Peyer's patch (tissue), 4 donors: ENCODE results near the gene FBN1. TPM values are rescaled to one million over a fixed set of nuclear protein-coding genes. Genes with fewer than 3 reads are reported as not detected.

ENCODE experiments used
- DNase-seq, 3 donors: peaks; one replicate each; pipeline ENCODE4 v3.0.0-alpha.2; 2017 to 2019
- H3K27ac ChIP-seq, 4 donors: fragments of 200-600 bp; sonication (generic); one replicate each; pipeline ENCODE4 v1.5.1; 2016 to 2019
- H3K27me3 ChIP-seq, 2 donors: fragments of 200-600 bp; sonication (generic); one replicate each; pipeline ENCODE4 v1.5.1; 2019
- H3K36me3 ChIP-seq, 3 donors: fragments of 200-600 bp; sonication (generic); one replicate each; pipeline ENCODE4 v1.5.1; 2016 to 2019
- H3K4me1 ChIP-seq, 4 donors: fragments of 200-600 bp; sonication (generic); one replicate each; pipeline ENCODE4 v1.5.1; 2016 to 2019
- H3K4me3 ChIP-seq, 4 donors: fragments of 200-600 bp; sonication (generic); 1 replicate in 3 of 4; 2 replicates in 1 of 4; pipeline ENCODE4 v1.5.1; 2016 to 2019; ENCODE audit warnings: mild to moderate bottlenecking in 1 of 4
- H3K9me3 ChIP-seq, 4 donors: fragments of 200-600 bp; sonication (generic); one replicate each; pipeline ENCODE4 v1.5.1; 2016 to 2019; ENCODE audit warnings: mild to moderate bottlenecking in 1 of 4
- POLR2A ChIP-seq, 2 donors: fragments of 450-650 bp; IDR thresholded peaks; one replicate each; pipeline ENCODE4 v1.5.1; 2017; ENCODE audit warnings: antibody characterized with exemption in 2 of 2, mild to moderate bottlenecking in 2 of 2, moderate library complexity in 2 of 2
- total RNA-seq, 4 donors: library from RNA; depleted of rRNA; stranded (reverse); fragments of >200 nt; gene quantifications; one replicate each; pipeline ENCODE4 v1.1.0, GENCODE V29; 2016
- TF ChIP-seq, protein P1 (sequence below), 6 experiments: fragments of 450-650 bp in 4 of 6; fragments of 200-600 bp in 2 of 6; sonication (generic) in 1 of 6; IDR thresholded peaks; one replicate each; pipeline ENCODE4 v1.5.1; 2017 to 2019; ENCODE audit warnings: antibody characterized with exemption in 6 of 6, mild to moderate bottlenecking in 3 of 6, moderate library complexity in 1 of 6

The FBN1 gene
- total RNA-seq, 4 donors from 2014 or later: 21.4 to 257 (median 60.9) TPM

- peaks cover 0 to 4% (median 0%) of the 10 kb centered on the region in 3 donors for H3K36me3 ChIP-seq
- H3K27ac ChIP-seq: no peak overlapping the region
- no peaks in the 10 kb centered on the region for H3K4me1 ChIP-seq
- H3K4me3 ChIP-seq: no peak overlapping the region
- no peak for DNase-seq
- H3K27me3 ChIP-seq: no peaks in the 10 kb centered on the region
- TF ChIP-seq, protein P1, sequence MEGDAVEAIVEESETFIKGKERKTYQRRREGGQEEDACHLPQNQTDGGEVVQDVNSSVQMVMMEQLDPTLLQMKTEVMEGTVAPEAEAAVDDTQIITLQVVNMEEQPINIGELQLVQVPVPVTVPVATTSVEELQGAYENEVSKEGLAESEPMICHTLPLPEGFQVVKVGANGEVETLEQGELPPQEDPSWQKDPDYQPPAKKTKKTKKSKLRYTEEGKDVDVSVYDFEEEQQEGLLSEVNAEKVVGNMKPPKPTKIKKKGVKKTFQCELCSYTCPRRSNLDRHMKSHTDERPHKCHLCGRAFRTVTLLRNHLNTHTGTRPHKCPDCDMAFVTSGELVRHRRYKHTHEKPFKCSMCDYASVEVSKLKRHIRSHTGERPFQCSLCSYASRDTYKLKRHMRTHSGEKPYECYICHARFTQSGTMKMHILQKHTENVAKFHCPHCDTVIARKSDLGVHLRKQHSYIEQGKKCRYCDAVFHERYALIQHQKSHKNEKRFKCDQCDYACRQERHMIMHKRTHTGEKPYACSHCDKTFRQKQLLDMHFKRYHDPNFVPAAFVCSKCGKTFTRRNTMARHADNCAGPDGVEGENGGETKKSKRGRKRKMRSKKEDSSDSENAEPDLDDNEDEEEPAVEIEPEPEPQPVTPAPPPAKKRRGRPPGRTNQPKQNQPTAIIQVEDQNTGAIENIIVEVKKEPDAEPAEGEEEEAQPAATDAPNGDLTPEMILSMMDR (IDR thresholded peaks at IDR 0.05): no peak
- TF ChIP-seq POLR2A (IDR thresholded peaks at IDR 0.05): no peak
- H3K9me3 ChIP-seq: no peaks in the 10 kb centered on the region
These were observed 195.8 kb downstream of the FBN1 start for GRCh38 chr15:48449734-48450133.

DNA sequence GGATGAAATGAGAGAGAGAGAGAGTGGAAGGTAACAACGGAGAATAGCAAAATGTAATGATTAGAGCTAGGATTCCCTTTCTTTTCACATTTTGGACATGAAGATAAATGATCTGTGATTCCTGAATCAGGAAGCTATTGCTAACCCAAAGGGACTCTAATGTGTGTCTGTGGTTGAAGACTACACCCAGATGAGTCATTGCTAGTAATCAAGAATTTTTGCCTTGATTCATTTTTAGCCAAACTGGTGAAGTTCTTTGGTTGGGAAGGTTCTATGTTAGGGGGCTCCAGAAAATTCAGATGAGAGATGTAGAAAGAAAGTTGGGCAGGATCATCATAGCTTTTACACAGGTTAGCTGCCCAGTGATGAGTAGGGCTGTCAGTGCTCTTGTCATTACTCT is 197.9 kb downstream of the FBN1 start:
- no peaks in the 10 kb centered on the region for H3K9me3 ChIP-seq

GRCh38 chr15:48447058-48447457 is 198.5 kb downstream of the FBN1 start:
- no peak overlapping the region for H3K27ac ChIP-seq
- TF ChIP-seq, protein P1 (IDR thresholded peaks at IDR 0.05): no peak
- TF ChIP-seq POLR2A (IDR thresholded peaks at IDR 0.05): no peak
- no peak overlapping the region for H3K4me3 ChIP-seq
- no peak for DNase-seq
- H3K9me3 ChIP-seq: no peaks in the 10 kb centered on the region
- no peaks in the 10 kb centered on the region for H3K4me1 ChIP-seq
- peaks cover 0 to 18% (median 0%) of the 10 kb centered on the region in 3 donors for H3K36me3 ChIP-seq
- H3K27me3 ChIP-seq: no peaks in the 10 kb centered on the region

More for the DNA sequence above, 197.9 kb downstream of the FBN1 start:
- no peak for DNase-seq
- Histone ChIP-seq H3K36me3 (peaks cover 0 to 16% (median 0%) of the 10 kb centered on the region in 3 donors), H3K27ac (no peak overlapping the region), H3K4me1 (no peaks in the 10 kb centered on the region), H3K27me3 (no peaks in the 10 kb centered on the region), H3K4me3 (no peak overlapping the region)
- TF ChIP-seq, protein P1 (IDR thresholded peaks at IDR 0.05): no peak
- no peak for TF ChIP-seq POLR2A (IDR thresholded peaks at IDR 0.05)

GRCh38 chr15:48442011-48442410 is 203.5 kb downstream of the FBN1 start:
- H3K9me3 ChIP-seq: no peaks in the 10 kb centered on the region
- no peak for TF ChIP-seq POLR2A (IDR thresholded peaks at IDR 0.05)
- TF ChIP-seq, protein P1 (IDR thresholded peaks at IDR 0.05): no peak
- H3K36me3 ChIP-seq: peaks cover 0 to 15% (median 0%) of the 10 kb centered on the region in 3 donors
- H3K27ac ChIP-seq: no peak overlapping the region
- no peaks in the 10 kb centered on the region for H3K4me1 ChIP-seq
- H3K27me3 ChIP-seq: no peaks in the 10 kb centered on the region
- DNase-seq: no peak
- no peak overlapping the region for H3K4me3 ChIP-seq

DNA sequence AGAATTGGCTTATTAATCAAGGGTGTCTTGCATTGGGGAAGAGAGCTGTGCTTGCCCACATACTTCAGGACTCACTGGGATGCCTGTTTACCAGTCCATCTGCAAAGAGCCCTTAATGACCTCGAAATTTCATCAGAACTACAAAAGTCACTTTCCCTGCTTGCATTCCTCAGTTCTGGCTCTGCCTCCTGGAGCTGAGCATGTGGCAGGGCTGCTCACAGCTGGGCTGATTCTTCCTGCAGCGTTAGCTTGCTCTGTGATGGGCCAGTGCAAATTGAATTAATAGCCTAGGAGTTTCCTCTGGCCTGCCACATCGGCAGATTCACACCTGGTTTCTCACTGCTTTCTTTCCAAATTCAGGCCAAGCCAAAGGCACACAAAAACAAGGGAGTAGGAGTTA is 205.4 kb downstream of the FBN1 start:
- peak in 1 of 3 donors; percentile 47 for DNase-seq
- no peak overlapping the region for H3K4me3 ChIP-seq
- H3K27me3 ChIP-seq: no peaks in the 10 kb centered on the region
- H3K9me3 ChIP-seq: no peaks in the 10 kb centered on the region
- no peak overlapping the region for H3K27ac ChIP-seq
- H3K4me1 ChIP-seq: no peaks in the 10 kb centered on the region
- TF ChIP-seq POLR2A (IDR thresholded peaks at IDR 0.05): no peak
- TF ChIP-seq, protein P1 (IDR thresholded peaks at IDR 0.05): no peak
- H3K36me3 ChIP-seq: peaks cover 0 to 15% (median 0%) of the 10 kb centered on the region in 3 donors

DNA sequence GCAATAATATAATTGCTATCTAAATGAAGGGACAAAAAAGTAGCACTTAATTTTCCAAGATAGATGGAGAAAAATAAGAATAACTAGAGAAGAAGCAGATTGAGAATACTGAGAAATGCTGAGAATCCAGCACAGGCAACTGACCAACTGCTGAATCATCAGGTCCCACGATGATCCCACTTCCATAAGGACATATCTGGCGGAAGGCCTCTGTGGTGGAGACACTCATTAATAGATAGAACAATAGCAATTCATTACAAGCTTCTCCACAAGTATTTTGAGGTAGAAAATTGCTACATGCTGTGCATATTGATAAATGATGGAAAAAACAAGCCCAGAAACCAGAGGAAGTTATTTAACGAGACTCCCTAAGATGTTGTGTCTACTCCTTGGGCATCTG is 208.3 kb downstream of the FBN1 start:
- no peaks in the 10 kb centered on the region for H3K27me3 ChIP-seq
- TF ChIP-seq POLR2A (IDR thresholded peaks at IDR 0.05): no peak
- TF ChIP-seq, protein P1 (IDR thresholded peaks at IDR 0.05): no peak
- H3K9me3 ChIP-seq: no peaks in the 10 kb centered on the region
- H3K4me1 ChIP-seq: no peaks in the 10 kb centered on the region
- no peak overlapping the region for H3K27ac ChIP-seq
- H3K36me3 ChIP-seq: peaks cover 0 to 7% (median 0%) of the 10 kb centered on the region in 3 donors
- no peak for DNase-seq
- H3K4me3 ChIP-seq: no peak overlapping the region
